Measurements from ENCODE around the gene OBSL1.

DNA sequence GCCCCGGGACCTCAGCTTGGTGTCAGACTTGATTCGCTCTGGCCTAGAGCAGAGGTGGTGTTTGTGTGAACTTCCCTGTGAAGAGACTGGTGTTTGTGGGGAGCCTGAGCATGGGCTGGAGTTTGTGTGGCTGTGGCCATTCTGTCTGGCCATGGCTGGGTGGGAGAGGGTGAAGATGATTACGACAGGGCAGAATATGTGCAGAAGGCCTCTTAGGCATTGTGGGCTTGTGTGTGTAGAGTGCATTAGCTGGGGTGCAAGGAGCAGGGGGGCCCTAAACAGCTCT is 10.5 kb downstream of the OBSL1 start:
- TF ChIP-seq EZH2 (IDR thresholded peaks at IDR 0.05) (no peak), POLR2AphosphoS5 (IDR thresholded peaks at IDR 0.05; ENCODE audit: borderline replicate concordance, low read depth, low read length) (no peak), FOXP2 (optimal IDR thresholded peaks at IDR 0.05; ENCODE audit: control extremely low read depth, extremely low read length, insufficient read depth) (no peak)

Measured in SK-N-MC (cell line).